Measurements from ENCODE around the gene DPH1.
A peak's percentile ranks its signal among the peaks of the same experiment; 100 is the strongest.

The DPH1 gene

DNA sequence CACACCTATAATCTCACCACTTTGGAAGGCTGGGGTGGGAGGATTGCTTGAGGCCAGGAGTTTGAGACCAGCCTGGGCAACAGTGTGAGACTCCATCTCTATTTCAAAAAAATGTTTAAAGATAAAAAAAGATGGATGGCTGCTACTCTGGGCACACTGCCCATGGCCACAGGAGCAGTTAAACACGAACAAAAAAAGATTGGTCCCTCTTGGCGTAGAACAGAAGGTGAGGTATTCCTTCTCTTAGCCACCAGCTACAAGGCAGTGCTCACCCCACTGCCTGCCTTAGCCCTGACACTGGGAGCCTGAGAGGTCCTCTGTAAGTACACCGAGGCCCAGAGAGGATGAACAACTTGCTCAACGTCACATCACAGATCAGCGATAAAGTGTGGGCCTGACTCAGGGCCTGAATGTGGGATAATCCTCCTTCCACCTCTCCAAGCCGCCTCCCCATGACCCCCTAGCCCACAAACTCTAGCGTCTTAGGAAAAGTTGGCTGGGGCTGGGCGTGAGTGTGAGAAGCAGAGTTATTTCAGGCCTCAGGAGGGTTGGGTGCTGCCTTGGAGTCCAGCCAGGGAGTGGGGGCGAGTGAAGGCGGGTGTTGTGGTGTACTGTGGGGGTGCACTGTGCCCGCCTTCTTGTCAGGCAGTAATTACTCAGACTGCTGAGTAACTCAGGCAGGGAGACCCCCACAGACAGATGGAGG is 2.3 kb upstream of the DPH1 start:
- no peak for DNase-seq (ENCODE audit: low read depth)

DNA sequence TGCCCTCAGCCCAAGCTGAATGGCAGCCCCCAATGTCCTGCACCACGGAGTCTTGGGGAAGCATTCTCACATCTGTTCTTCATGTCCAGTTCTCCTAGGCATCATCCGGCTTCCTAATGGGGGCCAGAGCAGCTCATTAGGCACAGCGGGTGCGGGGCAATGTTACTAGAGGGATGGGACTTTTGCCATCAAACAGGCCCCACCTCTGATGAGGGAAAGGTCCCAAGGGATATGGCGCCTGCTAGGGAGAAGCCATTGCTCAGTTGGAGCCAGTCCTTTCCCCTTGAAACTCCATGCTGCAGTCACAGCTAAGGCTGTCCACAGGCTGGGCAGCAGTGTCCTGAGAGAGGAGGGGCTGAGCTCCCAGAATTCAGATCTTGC is 1.7 kb upstream of the DPH1 start:
- DNase-seq (ENCODE audit: low read depth), result no peak

DNA sequence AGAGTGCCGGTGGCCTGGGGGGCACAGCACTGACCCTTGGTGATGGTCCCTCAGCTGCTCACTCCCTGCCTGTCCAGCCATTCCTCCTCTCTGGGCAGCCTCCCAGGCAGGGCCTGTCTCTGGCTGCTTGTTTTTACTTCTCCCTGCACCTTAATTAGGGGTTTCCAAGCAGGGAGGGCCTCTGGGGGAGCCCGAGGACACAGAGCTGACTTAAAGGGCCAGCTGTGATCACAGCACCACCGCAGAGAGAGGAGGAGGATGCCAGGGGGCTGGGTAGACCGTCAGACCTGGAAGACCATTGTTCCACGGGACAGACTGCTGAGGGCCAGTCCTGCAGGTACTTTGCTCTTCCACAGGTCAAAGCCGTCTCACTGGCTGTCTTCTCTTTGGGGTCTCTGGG is 1.2 kb upstream of the DPH1 start:
- DNase-seq (ENCODE audit: low read depth), result no peak

DNA sequence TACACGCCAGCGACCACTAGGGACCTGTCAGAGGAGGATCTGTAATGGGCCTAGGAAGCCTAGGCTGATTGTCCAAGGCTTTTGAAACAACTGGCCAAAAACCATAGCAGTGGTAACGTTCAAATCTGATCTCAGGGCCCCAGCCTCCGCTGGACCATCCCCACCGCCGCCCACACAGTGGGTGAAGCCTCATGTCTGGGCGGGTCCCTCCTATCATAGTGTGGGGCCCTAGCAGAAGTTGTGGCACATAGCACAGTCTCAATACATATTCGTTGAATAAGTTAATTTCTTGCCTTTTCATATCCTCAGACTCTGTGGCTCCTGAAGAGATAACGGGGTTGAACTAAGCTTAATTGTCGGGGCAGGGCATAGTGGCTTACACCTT is 818 bp downstream of the DPH1 start:
- DNase-seq (ENCODE audit: low read depth), result peak; percentile 81

DNA sequence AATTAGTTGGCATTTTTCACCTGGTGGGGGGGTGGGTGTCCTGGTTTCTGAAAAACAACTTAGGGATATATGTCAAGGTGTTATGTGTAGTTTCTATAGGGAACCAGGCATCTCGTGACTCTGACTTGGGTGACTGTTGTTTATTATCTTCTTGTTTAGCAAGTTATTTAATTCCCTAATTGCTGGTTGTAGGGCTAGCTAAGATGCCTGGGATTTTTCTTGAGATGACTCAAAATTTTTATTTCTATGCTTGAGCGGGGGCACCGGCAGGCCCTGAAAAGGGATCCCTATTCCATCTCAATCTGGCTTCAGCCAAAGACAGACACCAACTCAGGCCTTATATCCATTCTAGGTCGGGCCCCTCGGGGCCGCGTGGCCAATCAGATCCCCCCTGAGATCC is 3.2 kb downstream of the DPH1 start:
- DNase-seq (ENCODE audit: low read depth), result no peak

DNA sequence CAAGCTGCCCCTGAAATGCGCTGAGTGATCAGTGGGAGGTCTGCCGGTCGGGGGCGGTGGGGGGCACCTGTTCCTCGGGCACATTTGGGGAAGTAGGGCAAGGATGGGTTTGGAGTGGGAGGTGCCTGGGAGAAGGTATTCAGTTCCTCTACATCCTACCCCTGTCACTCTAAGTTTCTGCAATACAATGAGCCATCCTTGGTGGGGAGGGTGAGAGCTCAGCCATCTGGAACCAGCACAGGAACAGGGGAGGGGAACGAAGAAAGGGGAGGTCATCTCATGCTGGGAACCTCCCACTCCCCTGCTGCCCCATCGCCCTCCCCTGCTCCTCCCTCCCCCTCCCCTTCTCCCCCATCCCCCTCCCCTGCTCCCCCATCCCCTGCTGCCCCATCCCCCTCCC is 4.2 kb downstream of the DPH1 start:
- DNase-seq (ENCODE audit: low read depth), result peak; percentile 64

DNA sequence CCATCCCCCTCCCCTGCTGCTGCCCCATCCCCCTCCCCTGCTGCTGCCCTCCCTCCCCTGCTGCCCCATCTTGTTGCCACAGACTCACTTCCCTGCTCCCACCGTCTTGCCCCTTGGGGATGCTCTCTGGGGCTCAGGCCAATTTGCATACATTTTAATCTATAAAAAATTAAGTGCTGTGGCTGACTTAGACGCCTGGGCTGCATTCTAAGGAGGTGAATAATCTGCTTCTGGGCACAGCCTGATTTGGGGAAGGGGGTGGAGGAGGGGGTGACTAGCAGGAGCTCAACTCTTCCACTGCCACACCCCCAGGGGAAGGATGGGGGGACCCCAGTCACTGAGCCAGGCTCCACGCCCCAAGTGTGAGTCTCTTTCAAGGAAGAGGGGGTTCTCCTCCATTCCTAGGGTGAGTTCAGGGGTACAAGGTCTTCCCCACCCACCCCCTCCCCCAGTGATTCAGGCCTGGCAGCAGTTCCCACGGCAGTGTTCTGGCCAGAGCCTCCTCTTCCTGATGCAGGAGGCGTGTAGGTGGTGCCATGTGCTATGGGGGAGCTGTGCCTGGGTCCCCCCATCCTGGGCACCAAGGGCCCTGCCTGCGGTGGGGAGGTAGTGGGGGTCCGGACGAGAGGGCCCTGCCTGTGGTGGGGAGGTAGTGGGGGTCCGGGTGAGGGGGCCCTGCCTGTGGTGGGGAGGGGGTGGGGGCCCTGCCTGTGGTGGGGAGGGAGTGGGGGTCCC is 5.0 kb downstream of the DPH1 start:
- peak; percentile 84 for DNase-seq (ENCODE audit: low read depth)

DNA sequence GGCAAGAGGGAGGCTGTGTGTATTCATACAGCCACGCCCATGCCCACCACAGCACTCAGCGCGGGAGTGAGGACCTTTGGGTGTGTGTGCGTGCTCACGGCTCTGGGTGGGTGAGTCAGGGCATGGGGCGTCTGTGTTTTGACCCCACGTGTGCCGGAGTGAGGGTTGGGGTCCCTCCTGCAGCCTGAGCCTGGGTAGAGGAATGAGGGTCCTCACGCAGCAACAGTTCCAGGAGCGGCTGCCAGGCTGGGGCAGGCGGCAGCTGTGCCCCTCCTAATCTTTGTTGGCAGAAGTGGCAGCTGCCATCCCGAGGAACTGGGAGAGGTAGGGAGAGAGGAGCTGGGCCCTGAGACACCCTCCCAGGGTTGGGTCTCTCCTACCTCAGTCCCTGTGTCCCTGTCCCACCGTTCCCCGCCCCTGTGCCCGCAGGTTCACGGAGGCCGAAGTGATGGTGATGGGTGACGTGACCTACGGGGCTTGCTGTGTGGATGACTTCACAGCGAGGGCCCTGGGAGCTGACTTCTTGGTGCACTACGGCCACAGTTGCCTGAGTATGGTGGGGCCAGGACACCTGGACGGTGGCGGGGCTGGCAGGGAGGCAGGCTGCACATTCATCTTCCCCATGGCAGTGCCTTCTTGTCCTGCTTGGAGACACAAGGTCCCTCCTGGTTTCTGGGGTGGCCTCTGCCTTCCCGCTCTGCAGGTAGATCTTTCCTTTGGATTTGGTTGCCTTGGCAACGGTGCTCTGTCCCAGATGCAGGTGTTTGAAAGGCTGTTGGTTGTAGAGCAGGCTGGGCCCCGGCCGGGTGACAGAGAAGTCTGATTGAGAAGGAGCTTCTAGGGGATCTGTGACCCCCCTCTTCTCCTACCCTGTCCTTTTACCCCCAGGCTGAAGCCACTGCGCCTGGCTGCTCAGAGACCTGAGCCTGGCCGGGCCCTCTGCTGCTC is 5.9 kb downstream of the DPH1 start:
- DNase-seq (ENCODE audit: low read depth), result no peak

DNA sequence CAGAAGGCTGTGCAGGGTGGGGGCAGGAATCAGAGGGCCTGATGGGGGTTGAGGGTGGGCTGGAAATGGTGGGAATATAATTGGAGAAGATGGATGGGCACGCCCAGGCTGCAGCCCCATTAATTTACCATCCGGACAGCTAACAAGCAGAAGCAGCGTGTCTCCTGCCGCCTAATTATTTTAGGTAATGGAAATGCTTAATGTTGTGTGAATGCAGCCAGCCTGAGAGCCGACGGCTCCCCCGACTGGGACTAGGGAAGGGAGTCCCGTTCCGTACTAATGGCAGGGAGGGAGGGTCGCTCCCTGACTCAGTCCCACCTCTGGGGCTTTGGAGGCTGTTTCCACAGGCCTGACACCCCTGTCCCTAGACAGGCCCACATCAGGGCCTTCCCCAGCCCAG is 7.2 kb downstream of the DPH1 start:
- no peak for DNase-seq (ENCODE audit: low read depth)

DNA sequence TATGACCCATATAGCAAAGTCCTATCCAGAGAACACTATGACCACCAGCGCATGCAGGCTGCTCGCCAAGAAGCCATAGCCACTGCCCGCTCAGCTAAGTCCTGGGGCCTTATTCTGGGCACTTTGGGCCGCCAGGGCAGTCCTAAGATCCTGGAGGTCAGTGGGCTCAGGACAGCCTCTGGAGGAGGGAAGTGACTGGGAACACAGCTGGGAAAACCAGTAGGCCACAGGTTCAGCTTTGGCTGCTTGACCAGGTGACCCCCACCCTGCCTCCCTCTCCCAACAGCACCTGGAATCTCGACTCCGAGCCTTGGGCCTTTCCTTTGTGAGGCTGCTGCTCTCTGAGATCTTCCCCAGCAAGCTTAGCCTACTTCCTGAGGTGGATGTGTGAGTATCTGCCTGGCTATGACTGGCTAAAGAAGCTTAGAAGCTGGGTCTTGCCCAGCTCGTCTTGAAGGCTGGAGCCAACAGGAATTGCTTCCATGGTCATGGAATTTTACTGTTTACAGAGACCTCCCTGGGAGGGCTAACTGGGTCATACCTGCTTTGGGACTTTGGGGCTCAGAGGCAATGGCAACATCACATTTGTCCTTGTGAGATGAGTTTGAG is 10.4 kb downstream of the DPH1 start:
- no peak for DNase-seq (ENCODE audit: low read depth)

DNA sequence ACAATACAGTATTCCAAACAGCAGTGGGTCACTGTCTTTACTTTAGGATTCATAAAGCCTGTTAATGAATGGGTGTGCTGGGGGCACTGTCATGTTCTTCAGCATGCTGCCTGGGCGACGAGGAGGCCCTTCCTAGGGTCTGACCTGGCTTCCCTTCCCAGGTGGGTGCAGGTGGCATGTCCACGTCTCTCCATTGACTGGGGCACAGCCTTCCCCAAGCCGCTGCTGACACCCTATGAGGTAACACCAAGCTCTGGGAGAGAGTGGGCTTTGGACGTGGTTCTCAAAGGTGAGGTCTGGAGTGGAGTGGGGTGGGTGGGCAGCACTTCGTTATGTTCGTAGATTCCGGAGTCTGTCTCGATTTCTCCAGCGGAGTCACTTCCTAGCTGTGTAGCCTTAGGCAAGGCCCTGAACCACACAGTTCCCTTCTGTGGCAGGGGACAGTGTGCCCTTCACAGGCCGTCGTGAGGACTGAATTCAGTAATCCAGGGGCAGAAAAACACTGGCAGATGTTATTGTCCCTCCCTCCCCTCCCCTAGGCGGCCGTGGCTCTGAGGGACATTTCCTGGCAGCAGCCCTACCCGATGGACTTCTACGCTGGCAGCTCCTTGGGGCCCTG is 11.1 kb downstream of the DPH1 start:
- DNase-seq (ENCODE audit: low read depth), result no peak

DNA sequence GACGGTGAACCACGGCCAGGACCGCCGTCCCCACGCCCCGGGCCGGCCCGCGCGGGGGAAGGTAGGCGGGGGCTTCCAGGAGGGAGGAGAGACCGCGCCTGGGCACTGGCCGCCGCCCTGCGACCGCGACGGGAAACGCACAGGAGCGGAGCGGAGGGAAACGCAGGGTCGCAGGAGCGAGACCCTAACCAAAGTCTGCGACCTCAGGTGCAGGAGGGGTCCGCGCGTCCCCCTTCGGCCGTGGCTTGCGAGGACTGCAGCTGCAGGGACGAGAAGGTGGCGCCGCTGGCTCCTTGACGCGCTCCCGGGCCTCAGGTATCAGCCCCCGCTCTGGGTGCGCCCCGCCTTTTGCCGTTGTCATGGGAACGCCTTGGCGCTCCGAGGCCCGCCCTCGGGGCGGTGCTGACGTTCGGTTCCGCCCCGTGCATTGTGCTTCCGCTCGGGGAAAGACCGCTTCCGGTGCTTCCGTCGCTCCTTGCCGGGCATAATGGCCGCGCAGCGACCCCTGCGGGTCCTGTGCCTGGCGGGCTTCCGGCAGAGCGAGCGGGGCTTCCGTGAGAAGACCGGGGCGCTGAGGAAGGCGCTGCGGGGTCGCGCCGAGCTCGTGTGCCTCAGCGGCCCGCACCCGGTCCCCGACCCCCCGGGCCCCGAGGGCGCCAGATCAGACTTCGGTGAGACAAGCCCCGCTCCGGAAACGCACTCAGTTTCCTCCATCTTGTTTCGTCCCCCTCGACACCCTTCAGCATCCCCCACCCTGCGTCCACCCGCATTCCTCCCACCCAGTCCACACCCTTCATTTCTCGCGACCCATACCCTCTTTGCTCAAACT is 11.8 kb downstream of the DPH1 start, which contains the start of gene OVCA2:
TSS of gene OVCA2 (plus strand) at position 462 of the 829 bp plus-strand sequence. CDS start at position 488, 26 bp downstream.
- DNase-seq (ENCODE audit: low read depth), result peak; percentile 95

DNA sequence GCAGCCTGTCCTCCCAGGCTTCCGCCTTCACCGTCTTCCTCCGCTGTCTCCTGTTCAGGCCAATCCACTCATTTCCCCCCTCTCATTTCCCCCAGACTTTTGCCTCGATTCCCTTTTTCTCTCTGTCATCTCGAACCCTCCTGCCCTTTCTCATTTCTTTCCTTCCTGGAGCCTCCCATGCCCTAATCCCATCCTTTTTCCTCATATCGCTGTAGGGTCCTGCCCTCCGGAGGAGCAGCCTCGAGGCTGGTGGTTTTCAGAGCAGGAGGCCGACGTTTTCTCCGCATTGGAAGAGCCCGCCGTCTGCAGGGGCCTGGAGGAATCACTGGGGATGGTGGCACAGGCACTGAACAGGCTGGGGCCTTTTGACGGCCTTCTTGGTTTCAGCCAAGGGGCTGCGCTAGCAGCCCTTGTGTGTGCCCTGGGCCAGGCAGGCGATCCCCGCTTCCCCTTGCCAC is 12.5 kb downstream of the DPH1 start:
- no peak for DNase-seq (ENCODE audit: low read depth)

DNA sequence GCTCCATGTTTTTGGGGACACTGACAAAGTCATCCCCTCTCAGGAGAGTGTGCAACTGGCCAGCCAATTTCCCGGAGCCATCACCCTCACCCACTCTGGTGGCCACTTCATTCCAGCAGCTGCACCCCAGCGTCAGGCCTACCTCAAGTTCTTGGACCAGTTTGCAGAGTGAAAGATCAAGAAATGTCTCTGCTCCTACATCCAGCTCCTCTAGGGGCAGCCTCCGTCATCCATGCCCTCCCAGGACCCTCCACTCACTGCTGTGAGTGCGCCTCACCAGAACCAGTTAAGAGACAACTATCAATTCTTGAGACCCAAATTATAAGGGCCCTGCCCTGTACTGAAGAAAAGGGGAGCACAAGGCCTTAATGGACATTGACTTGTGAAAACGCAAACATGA is 13.0 kb downstream of the DPH1 start:
- DNase-seq (ENCODE audit: low read depth), result no peak

DNA sequence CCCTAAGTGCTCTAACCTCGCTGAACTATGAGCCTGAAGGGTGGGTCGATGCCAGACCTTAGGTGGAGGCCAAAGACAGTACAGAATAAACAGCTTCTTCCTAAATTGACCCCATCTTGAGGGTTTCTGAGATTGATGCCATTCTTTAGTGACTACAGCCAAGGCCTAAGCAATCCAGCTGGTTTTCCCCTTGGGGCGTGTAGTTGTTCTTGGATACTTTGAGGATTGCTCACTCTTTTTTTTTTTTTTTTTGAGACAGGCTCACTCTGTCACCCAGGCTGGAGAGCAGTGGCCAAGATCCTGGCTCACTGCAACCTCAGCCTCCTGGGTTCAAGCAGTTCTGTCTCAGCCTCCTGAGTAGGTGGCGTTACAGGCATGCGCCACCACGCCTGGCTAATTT is 13.8 kb downstream of the DPH1 start:
- DNase-seq (ENCODE audit: low read depth), result no peak

DNA sequence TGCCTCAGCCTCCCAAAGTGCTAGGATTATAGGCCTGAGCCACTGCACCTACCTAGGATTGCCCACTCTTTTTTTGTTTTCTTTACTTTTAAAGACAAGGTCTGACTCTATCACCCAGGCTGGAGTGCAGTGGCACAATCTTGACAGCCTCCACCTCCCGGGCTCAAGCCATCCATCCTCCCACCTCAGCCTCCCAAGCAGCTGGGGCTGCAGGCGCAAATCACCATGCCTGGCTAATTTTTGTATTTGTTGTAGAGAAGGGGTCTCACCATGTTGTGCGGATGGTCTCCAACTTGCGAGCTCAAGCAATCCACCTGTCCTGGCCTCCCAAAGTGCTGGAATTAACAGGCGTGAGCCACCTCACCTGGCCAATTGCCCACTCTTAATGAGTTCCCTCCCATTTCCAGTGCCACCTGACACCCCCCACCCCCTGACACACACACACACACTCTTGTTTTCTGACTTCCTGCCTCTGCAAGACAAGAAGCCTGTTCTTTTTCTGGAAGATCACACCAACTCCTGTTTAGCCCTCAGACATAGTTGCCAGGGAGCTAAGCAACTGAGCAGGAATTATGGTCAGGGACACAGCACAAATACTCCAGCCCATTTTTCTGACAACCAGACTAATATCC is 14.4 kb downstream of the DPH1 start:
- no peak for DNase-seq (ENCODE audit: low read depth)

DNA sequence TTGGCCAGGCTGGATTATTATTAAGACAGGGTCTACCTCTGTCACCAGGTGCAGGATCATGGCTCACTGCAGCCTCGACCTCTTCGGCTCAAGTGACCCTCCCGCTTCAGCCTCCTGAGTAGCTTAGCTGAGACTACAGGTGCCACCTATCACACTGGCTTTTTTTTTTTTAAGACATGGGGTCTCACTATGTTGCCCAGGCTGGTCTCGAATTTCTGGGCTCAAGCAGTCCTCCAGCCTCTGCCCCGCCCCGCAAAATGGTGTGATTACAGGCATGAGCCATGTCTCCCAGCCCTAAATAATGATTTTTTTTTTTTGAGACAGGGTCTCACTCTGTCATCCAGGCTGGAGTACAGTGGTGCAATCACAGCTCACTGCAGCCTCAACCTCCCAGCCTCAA is 17.6 kb downstream of the DPH1 start:
- DNase-seq (ENCODE audit: low read depth), result no peak

DNA sequence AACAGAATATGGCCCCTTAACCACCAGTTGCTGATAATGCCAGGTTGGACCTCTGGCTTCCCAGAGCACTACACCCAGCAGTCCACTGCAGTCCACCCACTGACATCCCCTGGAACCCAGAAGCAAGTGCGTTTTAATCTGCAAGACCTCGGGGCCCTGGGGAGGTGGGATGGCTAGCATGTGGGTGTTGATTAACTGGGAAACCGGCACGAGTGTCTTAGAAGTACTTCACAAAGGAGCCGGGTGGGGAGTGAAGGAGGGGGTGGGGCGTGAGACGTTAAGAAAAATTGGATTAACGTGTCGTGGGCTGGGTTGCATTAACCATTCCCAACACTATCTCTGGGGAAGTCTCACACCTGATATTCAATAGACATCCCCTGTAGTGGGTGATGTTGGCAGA is 18.9 kb downstream of the DPH1 start:
- DNase-seq (ENCODE audit: low read depth), result no peak

DNA sequence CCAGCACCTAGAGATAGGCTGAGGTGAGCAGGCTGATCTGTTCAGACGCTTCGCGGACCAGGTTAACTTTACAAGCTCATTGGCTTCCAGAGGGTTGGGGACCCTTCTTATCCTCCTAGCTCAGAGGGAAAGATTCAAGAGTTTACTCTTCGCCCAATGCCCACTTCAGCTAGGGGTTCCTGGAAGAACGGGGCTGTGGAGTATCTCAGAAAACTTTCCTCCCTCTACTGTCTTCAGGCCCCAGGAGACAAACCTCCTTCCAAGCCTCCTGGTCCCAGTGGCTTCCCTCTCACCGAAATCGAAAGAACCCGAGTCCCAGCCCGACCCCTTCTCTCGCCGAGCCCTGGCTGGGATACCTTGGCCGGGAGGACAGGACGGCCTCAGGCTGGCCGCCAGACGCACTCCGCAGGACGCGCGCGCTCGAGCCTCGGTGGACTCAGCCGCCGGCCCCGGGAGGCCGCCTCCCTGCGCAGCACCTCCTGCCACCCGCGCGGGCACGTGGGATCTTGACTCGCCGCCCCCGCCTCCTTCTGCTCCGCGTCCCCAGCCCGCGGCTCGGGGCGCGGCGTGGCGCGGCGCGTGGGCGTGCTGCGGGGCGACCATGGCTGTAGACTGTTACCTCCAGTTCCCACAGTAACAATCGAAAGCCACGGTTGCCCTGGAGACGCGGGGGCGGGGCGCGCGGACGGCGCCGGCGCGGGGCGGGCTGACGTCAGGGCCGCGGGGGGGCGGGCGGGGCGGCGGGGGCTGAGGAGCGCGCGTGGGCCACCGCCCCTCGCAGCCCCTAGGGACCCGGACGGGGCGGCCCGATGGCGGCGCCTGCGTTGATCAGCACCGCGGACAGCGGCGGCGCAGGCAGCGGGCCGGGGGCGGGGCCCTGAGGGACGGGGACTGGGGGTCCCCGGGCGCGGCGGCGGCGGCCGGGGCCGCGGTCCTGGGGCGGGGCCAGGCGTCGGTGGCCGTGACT is 19.7 kb downstream of the DPH1 start:
- no peak for DNase-seq (ENCODE audit: low read depth)
